ENCODE measurements around the gene ST8SIA1.

- TF ChIP-seq, protein P1, sequence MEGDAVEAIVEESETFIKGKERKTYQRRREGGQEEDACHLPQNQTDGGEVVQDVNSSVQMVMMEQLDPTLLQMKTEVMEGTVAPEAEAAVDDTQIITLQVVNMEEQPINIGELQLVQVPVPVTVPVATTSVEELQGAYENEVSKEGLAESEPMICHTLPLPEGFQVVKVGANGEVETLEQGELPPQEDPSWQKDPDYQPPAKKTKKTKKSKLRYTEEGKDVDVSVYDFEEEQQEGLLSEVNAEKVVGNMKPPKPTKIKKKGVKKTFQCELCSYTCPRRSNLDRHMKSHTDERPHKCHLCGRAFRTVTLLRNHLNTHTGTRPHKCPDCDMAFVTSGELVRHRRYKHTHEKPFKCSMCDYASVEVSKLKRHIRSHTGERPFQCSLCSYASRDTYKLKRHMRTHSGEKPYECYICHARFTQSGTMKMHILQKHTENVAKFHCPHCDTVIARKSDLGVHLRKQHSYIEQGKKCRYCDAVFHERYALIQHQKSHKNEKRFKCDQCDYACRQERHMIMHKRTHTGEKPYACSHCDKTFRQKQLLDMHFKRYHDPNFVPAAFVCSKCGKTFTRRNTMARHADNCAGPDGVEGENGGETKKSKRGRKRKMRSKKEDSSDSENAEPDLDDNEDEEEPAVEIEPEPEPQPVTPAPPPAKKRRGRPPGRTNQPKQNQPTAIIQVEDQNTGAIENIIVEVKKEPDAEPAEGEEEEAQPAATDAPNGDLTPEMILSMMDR (IDR thresholded peaks at IDR 0.05) = no peak
- TF ChIP-seq NFIC (IDR thresholded peaks at IDR 0.05; ENCODE audit: borderline replicate concordance) (no peak), REST (IDR thresholded peaks at IDR 0.05; ENCODE audit: low read depth, low read length) (no peak), TCF12 (IDR thresholded peaks at IDR 0.05) (no peak), SIN3A (IDR thresholded peaks at IDR 0.05; ENCODE audit: borderline replicate concordance, low read depth, low read length) (no peak), RAD21 (IDR thresholded peaks at IDR 0.05; ENCODE audit: low read length) (no peak), EZH2phosphoT487 (IDR thresholded peaks at IDR 0.05; ENCODE audit: borderline replicate concordance, low read depth) (no peak), POLR2AphosphoS5 (IDR thresholded peaks at IDR 0.05; ENCODE audit: low read depth, low read length) (no peak), RFX5 (IDR thresholded peaks at IDR 0.05; ENCODE audit: low read length) (no peak), USF2 (IDR thresholded peaks at IDR 0.05; ENCODE audit: borderline replicate concordance, low read depth, low read length) (no peak), FOSL2 (IDR thresholded peaks at IDR 0.05; ENCODE audit: borderline replicate concordance, low read depth) (no peak), JUND (IDR thresholded peaks at IDR 0.05) (no peak), EP300 (IDR thresholded peaks at IDR 0.05; ENCODE audit: borderline replicate concordance in 1 of 2, low read depth in 1 of 2, low read length in 1 of 2) (no peak)
- TF ChIP-seq, protein P2, sequence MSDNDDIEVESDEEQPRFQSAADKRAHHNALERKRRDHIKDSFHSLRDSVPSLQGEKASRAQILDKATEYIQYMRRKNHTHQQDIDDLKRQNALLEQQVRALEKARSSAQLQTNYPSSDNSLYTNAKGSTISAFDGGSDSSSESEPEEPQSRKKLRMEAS (IDR thresholded peaks at IDR 0.05; ENCODE audit: low read depth) = no peak
Observed at GRCh38 chr12:22307811-22308210, 26.7 kb downstream of the ST8SIA1 start.
